Bone marrow (tissue), 2 donors: ENCODE data around the gene AGPAT4.

Source experiments
- DNase-seq, 2 donors: peaks; one replicate each; lab custom pipeline; 2025; lab: John Stamatoyannopoulos, UW

AGPAT4 gene

GRCh38 chr6:161281092-161281491 lies 7.2 kb upstream of the AGPAT4 start:
- DNase-seq = no peak

- DNase-seq = no peak
Measured at GRCh38 chr6:161279677-161280415, 6.0 kb upstream of the AGPAT4 start.

- DNase-seq = no peak
Measured at GRCh38 chr6:161276605-161277155, 2.8 kb upstream of the AGPAT4 start.

- DNase-seq = no peak
Measured at GRCh38 chr6:161274898-161275297, 1.0 kb upstream of the AGPAT4 start.

- DNase-seq = no peak
Measured at GRCh38 chr6:161274488-161274858, 612 bp upstream of the AGPAT4 start.

- DNase-seq = peak in 1 of 2 donors; percentile 49
Measured at GRCh38 chr6:161273274-161273751, 548 bp downstream of the AGPAT4 start.

GRCh38 chr6:161272635-161273273 lies 1.1 kb downstream of the AGPAT4 start:
- DNase-seq = no peak

- DNase-seq = no peak
Measured at GRCh38 chr6:161271343-161272030, 2.4 kb downstream of the AGPAT4 start.

- no peak for DNase-seq
Measured at GRCh38 chr6:161270116-161270515, 3.7 kb downstream of the AGPAT4 start.

- DNase-seq = no peak
Measured at GRCh38 chr6:161269310-161269709, 4.6 kb downstream of the AGPAT4 start.

- no peak for DNase-seq
Measured at GRCh38 chr6:161268531-161269210, 5.2 kb downstream of the AGPAT4 start.

- DNase-seq = no peak
Measured at GRCh38 chr6:161266513-161267230, 7.2 kb downstream of the AGPAT4 start.

GRCh38 chr6:161265975-161266374 lies 7.9 kb downstream of the AGPAT4 start:
- no peak for DNase-seq

GRCh38 chr6:161265554-161265953 lies 8.3 kb downstream of the AGPAT4 start:
- no peak for DNase-seq

GRCh38 chr6:161264181-161264580 lies 9.7 kb downstream of the AGPAT4 start:
- no peak for DNase-seq

- DNase-seq = no peak
Measured at GRCh38 chr6:161261816-161262215, 12.0 kb downstream of the AGPAT4 start.

GRCh38 chr6:161261325-161261724 lies 12.5 kb downstream of the AGPAT4 start:
- no peak for DNase-seq

- no peak for DNase-seq
Measured at GRCh38 chr6:161259302-161259701, 14.6 kb downstream of the AGPAT4 start.

GRCh38 chr6:161257793-161258457 lies 15.9 kb downstream of the AGPAT4 start:
- no peak for DNase-seq

GRCh38 chr6:161256407-161256806 lies 17.5 kb downstream of the AGPAT4 start:
- no peak for DNase-seq

- DNase-seq = no peak
Measured at GRCh38 chr6:161255518-161255917, 18.3 kb downstream of the AGPAT4 start.
